Prostate gland (tissue), 2 donors: ENCODE measurements around the gene FBXW9. TPM values are rescaled to one million over a fixed set of nuclear protein-coding genes. Genes with fewer than 3 reads are reported as not detected.
"Not testable (repeated sequence)": the region's sequence is repeated elsewhere in the genome, so short reads cannot be mapped to it uniquely, and the experiment has no call there.

Experiments
- DNase-seq: peaks from one replicate; pipeline ENCODE4 v3.0.0-alpha.2; 2019; ENCODE audit warnings: low spot score
- H3K27ac ChIP-seq, 2 donors: fragments of 200-600 bp; sonication (generic); 2 replicates each; pipeline ENCODE4 v1.5.1; 2017 to 2019
- H3K27me3 ChIP-seq: fragments of 200-600 bp; sonication (generic); replicated peaks from 2 replicates; pipeline ENCODE4 v1.5.1; 2019; ENCODE audit not compliant: insufficient read depth
- H3K36me3 ChIP-seq, 2 donors: fragments of 200-600 bp; sonication (generic); 1 replicate in 1 of 2; 2 replicates in 1 of 2; pipeline versions ENCODE4 v1.5.1 to v1.8.1; 2017 to 2019
- H3K4me1 ChIP-seq: fragments of 200-600 bp; sonication (generic); replicated peaks from 2 replicates; pipeline ENCODE4 v1.5.1; 2019
- H3K4me3 ChIP-seq, 2 donors: fragments of 200-600 bp; sonication (generic); 2 replicates each; pipeline ENCODE4 v1.5.1; 2017 to 2019
- H3K9me3 ChIP-seq: fragments of 200-600 bp; sonication (generic); 2 replicates; pipeline ENCODE4 v1.5.1; 2017
- CTCF ChIP-seq, 4 experiments: fragments of 200-600 bp in 2 of 4; fragments of 450-650 bp in 2 of 4; sonication (generic) in 2 of 4; IDR thresholded peaks; 1 replicate in 3 of 4; 2 replicates in 1 of 4; pipeline ENCODE4 v1.5.1; 2016 to 2019; ENCODE audit warnings: antibody characterized with exemption in 4 of 4, mild to moderate bottlenecking in 2 of 4, moderate library complexity in 2 of 4
- POLR2A ChIP-seq: fragments of 450-650 bp; IDR thresholded peaks from one replicate; pipeline ENCODE4 v1.6.1; 2016; ENCODE audit warnings: antibody characterized with exemption, mild to moderate bottlenecking
- POLR2AphosphoS5 ChIP-seq: sonication (generic); formaldehyde crosslinking; IDR thresholded peaks from one replicate; pipeline ENCODE4 v1.6.1; 2017; ENCODE audit warnings: antibody characterized with exemption
- WGBS: methylation state at CpG from one replicate; pipeline ENCODE4 v1.1.5; 2018; 5-methylcytosine and 5-hydroxymethylcytosine counted together
- intact Hi-C: fragments of 100-400 bp; cut with DNase I; formaldehyde crosslinking; loops from one replicate; pipeline ENCODE4 v1.14.2; 2022
- total RNA-seq, 2 donors: library from RNA; depleted of rRNA; stranded (reverse); fragments of >200 nt; gene quantifications; one replicate each; pipeline ENCODE4 v1.1.0, GENCODE V29; 2016

FBXW9 gene
- total RNA-seq, 2 donors from 2014 or later: 9.1 to 16.9 TPM

DNA sequence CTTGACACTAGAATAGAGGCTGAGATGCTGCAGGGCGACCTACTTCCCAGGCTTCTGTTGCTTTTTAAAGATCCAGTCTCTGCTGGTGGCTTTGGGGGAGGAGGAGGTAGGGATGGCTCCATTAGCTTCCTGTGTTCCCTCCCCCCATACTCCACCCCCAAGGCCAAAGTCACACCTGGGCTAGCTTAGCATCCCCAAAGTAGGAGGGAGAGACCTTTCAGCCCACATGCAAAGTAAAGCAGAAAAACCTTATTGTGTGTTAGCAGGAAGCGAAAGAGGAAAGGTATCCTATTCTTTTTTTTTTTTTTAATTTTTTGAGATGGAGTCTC lies 30.5 kb upstream of the FBXW9 start:
- H3K4me3 ChIP-seq: no peak overlapping the region
- no peak for DNase-seq
- WGBS: 95% methylated on average over 2 of the region's 2 CpGs
- H3K9me3 ChIP-seq: no peaks in the 10 kb centered on the region
- TF ChIP-seq POLR2A (no peak), POLR2AphosphoS5 (no peak), CTCF (IDR thresholded peaks at IDR 0.05) (no peak)
- H3K4me1 ChIP-seq: peaks cover 6% of the 10 kb centered on the region
- no peaks in the 10 kb centered on the region for H3K27me3 ChIP-seq
- H3K27ac ChIP-seq: no peak overlapping the region
- peaks cover 0 to 6% of the 10 kb centered on the region in 2 donors for H3K36me3 ChIP-seq
- intact Hi-C loops: loop anchor here (10.0 kb wide), 1 partner anchor 68 kb away; the partner anchor contains the start of gene JUNB

DNA sequence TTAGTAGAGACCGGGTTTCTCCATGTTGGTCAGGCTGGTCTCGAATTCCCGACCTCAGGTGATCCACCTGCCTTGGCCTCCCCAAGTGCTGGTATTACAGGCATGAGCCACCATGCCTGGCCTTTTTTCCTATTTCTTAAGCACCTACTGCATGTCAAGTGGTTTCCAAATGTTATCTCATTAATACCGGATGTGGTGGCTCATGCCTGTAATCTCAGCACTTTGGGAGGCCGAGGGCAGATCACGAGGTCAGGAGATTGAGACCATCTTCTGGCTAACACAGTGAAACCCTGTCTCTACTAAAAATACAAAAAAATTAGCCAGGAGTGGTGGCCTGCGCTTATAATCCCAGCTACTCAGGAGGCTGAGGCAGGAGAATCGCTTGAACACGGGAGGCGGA lies 29.2 kb upstream of the FBXW9 start:
- H3K4me3 ChIP-seq, H3K4me1 ChIP-seq, H3K27me3 ChIP-seq, DNase-seq, H3K9me3 ChIP-seq, H3K36me3 ChIP-seq, H3K27ac ChIP-seq: not testable (repeated sequence)
- intact Hi-C loops: loop anchor here (10.0 kb wide), 1 partner anchor 69 kb away; the partner anchor contains the start of gene JUNB
- 96% methylated on average over 10 of the region's 10 CpGs for WGBS

GRCh38 chr19:12723641-12724426 lies 27.4 kb upstream of the FBXW9 start, which contains the start of gene TNPO2:
Gene TNPO2 (minus strand): TSS chr19:12723932. CDS start chr19:12720977, 2,955 bp downstream.
- TF ChIP-seq CTCF (IDR thresholded peaks at IDR 0.05) (no peak), POLR2AphosphoS5 (peak; percentile 58)
- peaks cover 11% of the 10 kb centered on the region for H3K4me1 ChIP-seq
- peak within 1 kb of the TSS; percentile 75 to 83 for H3K4me3 ChIP-seq
- no peaks in the 10 kb centered on the region for H3K9me3 ChIP-seq
- peaks cover 0 to 1% of the 10 kb centered on the region in 2 donors for H3K36me3 ChIP-seq
- peak within 1 kb of the TSS; percentile 87 to 95 for H3K27ac ChIP-seq
- intact Hi-C loops: loop anchor here (10.0 kb wide), 1 partner anchor 71 kb away; the partner anchor contains the start of gene JUNB
- peak; percentile 35 for DNase-seq
- H3K27me3 ChIP-seq: no peaks in the 10 kb centered on the region
- 2% methylated on average over 27 of the region's 28 CpGs for WGBS

GRCh38 chr19:12723381-12723640 lies 26.9 kb upstream of the FBXW9 start:
- TF ChIP-seq POLR2A: no peak
- TF ChIP-seq CTCF (IDR thresholded peaks at IDR 0.05): no peak
- no peak for TF ChIP-seq POLR2AphosphoS5
- H3K4me3 ChIP-seq: peak overlapping the region; percentile 75 to 83
- H3K27me3 ChIP-seq: no peaks in the 10 kb centered on the region
- DNase-seq: no peak
- intact Hi-C loops: loop anchor here (10.0 kb wide), 1 partner anchor 71 kb away; the partner anchor contains the start of gene JUNB
- H3K36me3 ChIP-seq: peaks cover 0 to 6% of the 10 kb centered on the region in 2 donors
- peak overlapping the region; percentile 87 to 95 for H3K27ac ChIP-seq
- H3K4me1 ChIP-seq: peaks cover 11% of the 10 kb centered on the region
- 1% methylated on average over 7 of the region's 7 CpGs for WGBS
- no peaks in the 10 kb centered on the region for H3K9me3 ChIP-seq

GRCh38 chr19:12722566-12723380 lies 26.3 kb upstream of the FBXW9 start:
- Histone ChIP-seq H3K27me3 (no peaks in the 10 kb centered on the region), H3K4me3 (peak overlapping the region; percentile 75 to 83), H3K9me3 (no peaks in the 10 kb centered on the region), H3K27ac (peak overlapping the region; percentile 87 to 95), H3K4me1 (peaks cover 11% of the 10 kb centered on the region), H3K36me3 (peaks cover 0 to 6% of the 10 kb centered on the region in 2 donors)
- WGBS: under 1% methylated on average over 32 of the region's 32 CpGs
- no peak for TF ChIP-seq POLR2A
- TF ChIP-seq CTCF (IDR thresholded peaks at IDR 0.05): peak in 1 of 4 experiments; percentile 14
- peak; percentile 95 for TF ChIP-seq POLR2AphosphoS5
- peak; percentile 99 for DNase-seq
- intact Hi-C loops: loop anchor here (10.0 kb wide), 1 partner anchor 72 kb away; the partner anchor contains the start of gene JUNB
